ENCODE measurements around the gene UBE2O.

- TF ChIP-seq EZH2 (IDR thresholded peaks at IDR 0.05; ENCODE audit: borderline replicate concordance, low read depth, low read length, severe bottlenecking) (no peak), CTCF (IDR thresholded peaks at IDR 0.05; ENCODE audit: borderline replicate concordance, extremely low read depth, low read length, poor library complexity, severe bottlenecking) (no peak)
These were observed 54.3 kb downstream of the UBE2O start for GRCh38 chr17:76398523-76399174.
